Sigmoid colon (tissue), 7 donors: ENCODE measurements around the gene SEMG2. TPM values are rescaled to one million over a fixed set of nuclear protein-coding genes. Genes with fewer than 3 reads are reported as not detected.

Experiments used
- DNase-seq: peaks from one replicate; pipeline ENCODE4 v3.0.0-alpha.2; 2019
- H3K27ac ChIP-seq, 4 donors: fragments of 200-600 bp; sonication (generic); one replicate each; pipeline ENCODE4 v1.5.1; 2016 to 2019; ENCODE audit warnings: mild to moderate bottlenecking in 1 of 4
- H3K27me3 ChIP-seq, 3 donors: fragments of 200-600 bp; sonication (generic); one replicate each; pipeline ENCODE4 v1.5.1; 2019; ENCODE audit warnings: mild to moderate bottlenecking in 1 of 3
- H3K36me3 ChIP-seq, 4 donors: fragments of 200-600 bp; sonication (generic); one replicate each; pipeline ENCODE4 v1.5.1; 2016 to 2019
- H3K4me1 ChIP-seq, 4 donors: fragments of 200-600 bp; sonication (generic); one replicate each; pipeline ENCODE4 v1.5.1; 2017 to 2019
- H3K4me3 ChIP-seq, 4 donors: fragments of 200-600 bp; sonication (generic); one replicate each; pipeline ENCODE4 v1.5.1; 2017 to 2019; ENCODE audit warnings: mild to moderate bottlenecking in 2 of 4, moderate library complexity in 1 of 4
- H3K9me3 ChIP-seq, 4 donors: fragments of 200-600 bp in 3 of 4; sonication (generic) in 3 of 4; one replicate each; pipeline versions ENCODE4 v1.5.1 to v1.6.1; 2013 to 2019
- CTCF ChIP-seq, 4 experiments: fragments of 450-650 bp in 3 of 4; fragments of 200-600 bp in 1 of 4; IDR thresholded peaks; one replicate each; pipeline ENCODE4 v1.5.1; 2016 to 2019; ENCODE audit warnings: antibody characterized with exemption in 4 of 4, mild to moderate bottlenecking in 3 of 4, moderate library complexity in 2 of 4
- EP300 ChIP-seq, 4 donors: sonication (generic); formaldehyde crosslinking; IDR thresholded peaks; one replicate each; pipeline ENCODE4 v1.6.1; 2017; ENCODE audit warnings: antibody characterized with exemption in 4 of 4
- POLR2A ChIP-seq, 2 donors: fragments of 450-650 bp; IDR thresholded peaks; one replicate each; pipeline ENCODE4 v1.6.1; 2016; ENCODE audit warnings: antibody characterized with exemption in 2 of 2, mild to moderate bottlenecking in 2 of 2, moderate library complexity in 2 of 2
- POLR2AphosphoS5 ChIP-seq, 4 donors: sonication (generic); formaldehyde crosslinking; IDR thresholded peaks; one replicate each; pipeline ENCODE4 v1.6.1; 2017; ENCODE audit warnings: antibody characterized with exemption in 4 of 4
- WGBS, 2 donors: extraction: QIAGEN DNeasy Blood & Tissue Kit; methylation state at CpG; one replicate each; pipeline ENCODE4 v1.1.7; 2013; 5-methylcytosine and 5-hydroxymethylcytosine counted together
- intact Hi-C: fragments of 100-400 bp; cut with DNase I; formaldehyde crosslinking; loops from one replicate; pipeline ENCODE4 v1.15.1; 2023
- polyA plus RNA-seq, 3 donors: library from polyadenylated mRNA; stranded (reverse); fragments of 200-250 nt; gene quantifications; one replicate each; pipeline ENCODE4 v1.2.3, GENCODE V29; 2013
- total RNA-seq, 4 donors: library from RNA; depleted of rRNA; stranded (reverse); fragments of >200 nt; gene quantifications; one replicate each; pipeline ENCODE4 v1.1.0, GENCODE V29; 2016
- donor health status: healthy with polysubstance abuse.
- donor health status: Bipolar disorder and iron deficiency.
- donor health status: healthy.

The SEMG2 gene
- total and polyA plus RNA-seq, 7 donors, result not detected

- H3K27me3 ChIP-seq, result peaks cover 0 to 12% (median 0%) of the 10 kb centered on the region in 3 donors
- DNase-seq, result no peak
- no peaks in the 10 kb centered on the region for H3K9me3 ChIP-seq
- H3K27ac ChIP-seq, result no peak overlapping the region
- TF ChIP-seq EP300 (IDR thresholded peaks at IDR 0.05) (no peak), CTCF (IDR thresholded peaks at IDR 0.05) (no peak), POLR2A (IDR thresholded peaks at IDR 0.05) (no peak), POLR2AphosphoS5 (IDR thresholded peaks at IDR 0.05) (no peak)
- H3K4me3 ChIP-seq, result no peak overlapping the region
- 56 to 72% methylated on average over 5 of the region's 5 CpGs for WGBS, 2 donors
- peaks cover 0 to 7% (median 0%) of the 10 kb centered on the region in 4 donors for H3K4me1 ChIP-seq
- no peaks in the 10 kb centered on the region for H3K36me3 ChIP-seq
- intact Hi-C loops, result no loop called here
These were observed 30.8 kb downstream of the SEMG2 start for GRCh38 chr20:45251884-45252560.

GRCh38 chr20:45253261-45253660 is 32.1 kb downstream of the SEMG2 start:
- Histone ChIP-seq H3K4me3 (no peak overlapping the region), H3K4me1 (peaks cover 0 to 7% (median 0%) of the 10 kb centered on the region in 4 donors), H3K27ac (no peak overlapping the region), H3K9me3 (no peaks in the 10 kb centered on the region), H3K36me3 (no peaks in the 10 kb centered on the region), H3K27me3 (peaks cover 0 to 6% (median 0%) of the 10 kb centered on the region in 3 donors)
- DNase-seq, result no peak
- WGBS, 2 donors, result 91 to 95% methylated on average over 4 of the region's 4 CpGs
- no peak for TF ChIP-seq CTCF (IDR thresholded peaks at IDR 0.05)
- intact Hi-C loops, result no loop called here

- Histone ChIP-seq H3K27ac (peak within 1 kb of the TSS in 2 of 4 donors; percentile 20 to 59), H3K36me3 (no peaks in the 10 kb centered on the region), H3K4me1 (peaks cover 0 to 7% (median 0%) of the 10 kb centered on the region in 4 donors), H3K9me3 (no peaks in the 10 kb centered on the region), H3K27me3 (peaks cover 0 to 3% (median 0%) of the 10 kb centered on the region in 3 donors), H3K4me3 (no peak within 1 kb of the TSS)
- WGBS, 2 donors, result 35 to 49% methylated on average over 7 of the region's 7 CpGs
- TF ChIP-seq CTCF (IDR thresholded peaks at IDR 0.05) (no peak), POLR2AphosphoS5 (IDR thresholded peaks at IDR 0.05) (no peak), EP300 (IDR thresholded peaks at IDR 0.05) (no peak), POLR2A (IDR thresholded peaks at IDR 0.05) (no peak)
- intact Hi-C loops, result no loop called here
- DNase-seq, result peak; percentile 72
These were observed 33.5 kb downstream of the SEMG2 start, which contains the start of gene SLPI for GRCh38 chr20:45254383-45255262. TSS of gene SLPI (minus strand) at chr20:45254564. CDS start at chr20:45254543, 21 bp downstream.

GRCh38 chr20:45257161-45257560 is 36.0 kb downstream of the SEMG2 start:
- 80 to 81% methylated on average over 3 of the region's 3 CpGs for WGBS, 2 donors
- H3K9me3 ChIP-seq, result no peaks in the 10 kb centered on the region
- no peaks in the 10 kb centered on the region for H3K27me3 ChIP-seq
- intact Hi-C loops, result no loop called here
- peaks cover 0 to 7% (median 0%) of the 10 kb centered on the region in 4 donors for H3K4me1 ChIP-seq
- no peak for TF ChIP-seq CTCF (IDR thresholded peaks at IDR 0.05)
- TF ChIP-seq POLR2AphosphoS5 (IDR thresholded peaks at IDR 0.05), result no peak
- TF ChIP-seq EP300 (IDR thresholded peaks at IDR 0.05), result no peak
- no peak for TF ChIP-seq POLR2A (IDR thresholded peaks at IDR 0.05)
- no peaks in the 10 kb centered on the region for H3K36me3 ChIP-seq
- DNase-seq, result no peak
- no peak overlapping the region for H3K4me3 ChIP-seq
- no peak overlapping the region for H3K27ac ChIP-seq
